ENCODE measurements around the gene ACAP3.

- no peak for TF ChIP-seq CTCF (IDR thresholded peaks at IDR 0.05)
- TF ChIP-seq EZH2 (IDR thresholded peaks at IDR 0.05) = no peak
- TF ChIP-seq EZH2phosphoT487 (IDR thresholded peaks at IDR 0.05) = no peak
These were observed 65.1 kb downstream of the ACAP3 start for GRCh38 chr1:1242461-1243265.

All from neural progenitor cell (in vitro differentiated cells).